H9 (cell line): ENCODE results near the gene FOXN4. TPM values are rescaled to one million over a fixed set of nuclear protein-coding genes. Genes with fewer than 3 reads are reported as not detected.

Source experiments
- DNase-seq: peaks from one replicate; pipeline ENCODE4 v3.0.0-alpha.2; 2017
- H2AFZ ChIP-seq: one replicate; pipeline ENCODE4 v1.6.1; 2013; ENCODE audit warnings: mild to moderate bottlenecking, low read length, control low read depth, moderate library complexity
- H2AK5ac ChIP-seq: 2 replicates; pipeline ENCODE4 v1.6.1; 2013; ENCODE audit warnings: low read length, control low read depth, mixed read lengths; ENCODE audit not compliant: insufficient read length
- H2BK120ac ChIP-seq: one replicate; pipeline ENCODE4 v1.6.1; 2013; ENCODE audit warnings: low read depth, mild to moderate bottlenecking, low read length, control low read depth, inconsistent platforms; ENCODE audit not compliant: poor library complexity, severe bottlenecking
- H2BK12ac ChIP-seq: 2 replicates; pipeline ENCODE4 v1.6.1; 2013; ENCODE audit warnings: low read length, control low read depth, mixed read lengths, low read depth; ENCODE audit not compliant: insufficient read length
- H2BK15ac ChIP-seq: 2 replicates; pipeline ENCODE4 v1.6.1; 2013; ENCODE audit warnings: low read depth, low read length, control low read depth
- H2BK20ac ChIP-seq: one replicate; pipeline ENCODE4 v1.6.1; 2013; ENCODE audit warnings: low read depth, mild to moderate bottlenecking, low read length, control low read depth, inconsistent platforms; ENCODE audit not compliant: poor library complexity, severe bottlenecking
- H2BK5ac ChIP-seq: 2 replicates; pipeline ENCODE4 v1.6.1; 2013; ENCODE audit warnings: low read length, control low read depth, mixed read lengths; ENCODE audit not compliant: insufficient read length
- H3K14ac ChIP-seq: 2 replicates; pipeline ENCODE4 v1.6.1; 2013; ENCODE audit warnings: low read length, control low read depth; ENCODE audit not compliant: insufficient read depth
- H3K18ac ChIP-seq: 2 replicates; pipeline ENCODE4 v1.6.1; 2013; ENCODE audit warnings: low read depth, mild to moderate bottlenecking, mixed read lengths, low read length, control low read depth; ENCODE audit not compliant: insufficient read length
- H3K23ac ChIP-seq: 2 replicates; pipeline ENCODE4 v1.6.1; 2013; ENCODE audit warnings: low read length, control low read depth, mixed read lengths, low read depth; ENCODE audit not compliant: insufficient read length
- H3K23me2 ChIP-seq: 2 replicates; pipeline ENCODE4 v1.6.1; 2013; ENCODE audit warnings: low read depth, mild to moderate bottlenecking, mixed read lengths, low read length, control low read depth; ENCODE audit not compliant: insufficient read length, poor library complexity, severe bottlenecking
- H3K27ac ChIP-seq: 2 replicates; pipeline ENCODE4 v1.5.1; 2013; ENCODE audit warnings: low read length, control low read depth, mixed read lengths, low read depth; ENCODE audit not compliant: insufficient read length
- H3K27me3 ChIP-seq: 2 replicates; pipeline ENCODE4 v1.6.1; 2013; ENCODE audit warnings: low read length, control low read depth, inconsistent platforms; ENCODE audit not compliant: insufficient read depth
- H3K4ac ChIP-seq: 2 replicates; pipeline ENCODE4 v1.6.1; 2013; ENCODE audit warnings: low read depth, mild to moderate bottlenecking, control low read depth, inconsistent platforms, low read length, moderate library complexity
- H3K4me1 ChIP-seq: 2 replicates; pipeline ENCODE4 v1.6.1; 2013; ENCODE audit warnings: low read length, control low read depth, inconsistent platforms; ENCODE audit not compliant: insufficient read depth
- H3K4me2 ChIP-seq: 2 replicates; pipeline ENCODE4 v1.6.1; 2013; ENCODE audit warnings: low read length, control low read depth, mixed read lengths; ENCODE audit not compliant: insufficient read length, insufficient read depth
- H3K56ac ChIP-seq: 2 replicates; pipeline ENCODE4 v1.6.1; 2013; ENCODE audit warnings: low read depth, mild to moderate bottlenecking, mixed read lengths, low read length, control low read depth; ENCODE audit not compliant: insufficient read length
- H3K79me1 ChIP-seq: 2 replicates; pipeline ENCODE4 v1.6.1; 2013; ENCODE audit warnings: low read depth, mild to moderate bottlenecking, moderate library complexity, low read length, control low read depth, inconsistent platforms; ENCODE audit not compliant: insufficient read depth, poor library complexity, severe bottlenecking
- H3K79me2 ChIP-seq: 2 replicates; pipeline ENCODE4 v1.6.1; 2013; ENCODE audit warnings: low read length, control low read depth, inconsistent platforms; ENCODE audit not compliant: insufficient read depth
- H3K9ac ChIP-seq: 2 replicates; pipeline ENCODE4 v1.6.1; 2013; ENCODE audit warnings: low read length, control low read depth, mixed read lengths; ENCODE audit not compliant: insufficient read length; ENCODE audit errors: extremely low read depth
- H3K9me3 ChIP-seq: one replicate; pipeline ENCODE4 v1.6.1; 2013; ENCODE audit warnings: low read depth, low read length, inconsistent platforms; ENCODE audit not compliant: control insufficient read depth
- H3T11ph ChIP-seq: one replicate; pipeline ENCODE4 v1.6.1; 2013; ENCODE audit warnings: mild to moderate bottlenecking, low read length, control low read depth, inconsistent platforms
- H4K20me1 ChIP-seq: one replicate; pipeline ENCODE4 v1.6.1; 2013; ENCODE audit not compliant: control insufficient read depth, insufficient read length, insufficient read depth
- H4K5ac ChIP-seq: 2 replicates; pipeline ENCODE4 v1.6.1; 2013; ENCODE audit warnings: low read depth, mild to moderate bottlenecking, mixed read lengths, low read length, control low read depth; ENCODE audit not compliant: insufficient read length
- H4K8ac ChIP-seq: replicated peaks from 2 replicates; pipeline ENCODE4 v1.6.1; 2013; ENCODE audit warnings: low read length, control low read depth, mixed read lengths, low read depth; ENCODE audit not compliant: insufficient read length
- H4K91ac ChIP-seq: 2 replicates; pipeline ENCODE4 v1.6.1; 2013; ENCODE audit warnings: low read depth, mild to moderate bottlenecking, moderate library complexity, mixed read lengths, low read length, control low read depth; ENCODE audit not compliant: insufficient read length
- H3K27ac Mint-ChIP-seq, 3 experiments: 2 replicates in 2 of 3; 3 replicates in 1 of 3; pipeline ENCODE4 v1.8.0; 2020 to 2021; ENCODE audit warnings: mixed read lengths in 3 of 3, mild to moderate bottlenecking in 1 of 3, moderate library complexity in 1 of 3
- H3K27me3 Mint-ChIP-seq: 2 replicates; pipeline ENCODE4 v1.8.0; 2021; ENCODE audit warnings: low read depth, mild to moderate bottlenecking, moderate library complexity, mixed read lengths
- H3K36me3 Mint-ChIP-seq, 3 experiments: 2 replicates in 2 of 3; 3 replicates in 1 of 3; pipeline ENCODE4 v1.8.0; 2020 to 2021; ENCODE audit warnings: low read depth in 3 of 3, mixed read lengths in 3 of 3; ENCODE audit not compliant: insufficient read depth in 1 of 3
- H3K4me1 Mint-ChIP-seq, 2 experiments: 2 replicates each; pipeline ENCODE4 v1.8.0; 2020; ENCODE audit warnings: mixed read lengths in 2 of 2
- H3K4me3 Mint-ChIP-seq, 2 experiments: 2 replicates in 1 of 2; 3 replicates in 1 of 2; pipeline ENCODE4 v1.8.0; 2020 to 2021; ENCODE audit warnings: mild to moderate bottlenecking in 2 of 2, mixed read lengths in 2 of 2, moderate library complexity in 1 of 2
- H3K9me3 Mint-ChIP-seq, 2 experiments: 2 replicates in 1 of 2; 3 replicates in 1 of 2; pipeline ENCODE4 v1.8.0; 2020; ENCODE audit warnings: mild to moderate bottlenecking in 2 of 2, mixed read lengths in 2 of 2, moderate library complexity in 1 of 2
- WGBS: extraction: QIAGEN DNeasy Blood & Tissue Kit; methylation state at CpG from one replicate; pipeline ENCODE4 v1.1.7; 2013; ENCODE audit warnings: missing lambda C conversion rate, low lambda C conversion rate, mixed read lengths; ENCODE audit not compliant: insufficient read length; ENCODE audit errors: extremely low coverage; 5-methylcytosine and 5-hydroxymethylcytosine counted together
- total RNA-seq: library from RNA; stranded (reverse); gene quantifications from 2 replicates; pipeline ENCODE4 v1.2.1, GENCODE V29; 2021
- TF ChIP-seq, protein P1 (sequence below): fragments of 200-600 bp; sonication (generic); conservative IDR thresholded peaks from 3 replicates; pipeline ENCODE4 v1.8.0; 2021; ENCODE audit warnings: antibody characterized with exemption, mild to moderate bottlenecking

Gene FOXN4
- total RNA-seq, 1 experiment from 2014 or later, result 0.39 TPM

DNA sequence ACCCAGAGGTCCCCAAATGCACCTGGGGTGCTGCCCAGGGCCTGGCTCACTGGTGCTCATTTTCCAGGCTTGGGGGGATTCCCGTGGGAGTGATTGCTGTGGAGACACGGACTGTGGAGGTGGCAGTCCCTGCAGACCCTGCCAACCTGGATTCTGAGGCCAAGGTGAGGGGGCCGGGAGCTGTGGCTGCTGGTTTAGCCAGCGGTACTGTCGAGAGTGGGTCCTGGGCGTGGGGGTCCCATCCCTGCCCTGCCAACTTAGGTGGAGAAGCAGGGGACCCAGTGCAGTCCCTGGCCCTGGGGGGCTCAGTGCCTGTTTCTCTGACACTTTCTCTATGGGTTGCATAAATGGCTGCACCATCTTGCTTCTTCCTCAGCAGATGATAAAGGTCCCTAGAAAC, 50.9 kb downstream of the FOXN4 start:
- no peak overlapping the region for H2BK12ac ChIP-seq
- no peak overlapping the region for H4K8ac ChIP-seq
- no peak overlapping the region for H3K27ac ChIP-seq
- no peak overlapping the region for H3K4me2 ChIP-seq
- H2BK20ac ChIP-seq, result no peak overlapping the region
- peaks cover 3 to 16% (median 15%) of the 10 kb centered on the region in 3 experiments; a peak in 6 of 7 replicates for H3K36me3 Mint-ChIP-seq
- no peak overlapping the region for H3K4ac ChIP-seq
- H3K14ac ChIP-seq, result no peak overlapping the region
- no peaks in the 10 kb centered on the region for H3K23me2 ChIP-seq
- no peak overlapping the region for H3K56ac ChIP-seq
- H4K20me1 ChIP-seq, result no peaks in the 10 kb centered on the region
- no peak overlapping the region for H3K9ac ChIP-seq
- H3K9me3 ChIP-seq, result no peaks in the 10 kb centered on the region
- TF ChIP-seq, protein P1, sequence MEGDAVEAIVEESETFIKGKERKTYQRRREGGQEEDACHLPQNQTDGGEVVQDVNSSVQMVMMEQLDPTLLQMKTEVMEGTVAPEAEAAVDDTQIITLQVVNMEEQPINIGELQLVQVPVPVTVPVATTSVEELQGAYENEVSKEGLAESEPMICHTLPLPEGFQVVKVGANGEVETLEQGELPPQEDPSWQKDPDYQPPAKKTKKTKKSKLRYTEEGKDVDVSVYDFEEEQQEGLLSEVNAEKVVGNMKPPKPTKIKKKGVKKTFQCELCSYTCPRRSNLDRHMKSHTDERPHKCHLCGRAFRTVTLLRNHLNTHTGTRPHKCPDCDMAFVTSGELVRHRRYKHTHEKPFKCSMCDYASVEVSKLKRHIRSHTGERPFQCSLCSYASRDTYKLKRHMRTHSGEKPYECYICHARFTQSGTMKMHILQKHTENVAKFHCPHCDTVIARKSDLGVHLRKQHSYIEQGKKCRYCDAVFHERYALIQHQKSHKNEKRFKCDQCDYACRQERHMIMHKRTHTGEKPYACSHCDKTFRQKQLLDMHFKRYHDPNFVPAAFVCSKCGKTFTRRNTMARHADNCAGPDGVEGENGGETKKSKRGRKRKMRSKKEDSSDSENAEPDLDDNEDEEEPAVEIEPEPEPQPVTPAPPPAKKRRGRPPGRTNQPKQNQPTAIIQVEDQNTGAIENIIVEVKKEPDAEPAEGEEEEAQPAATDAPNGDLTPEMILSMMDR, result no peak
- no peaks in the 10 kb centered on the region for H3K79me2 ChIP-seq
- no peak overlapping the region for H3K27ac Mint-ChIP-seq
- H3K23ac ChIP-seq, result no peak overlapping the region
- H3K9me3 Mint-ChIP-seq, result peaks cover 5 to 7% of the 10 kb centered on the region in 2 experiments; a peak in 3 of 5 replicates
- H2BK5ac ChIP-seq, result no peak overlapping the region
- H3T11ph ChIP-seq, result no peak overlapping the region
- H3K79me1 ChIP-seq, result no peaks in the 10 kb centered on the region
- no peak overlapping the region for H2AK5ac ChIP-seq
- no peak overlapping the region for H2BK120ac ChIP-seq
- no peak for DNase-seq
- H3K4me1 Mint-ChIP-seq, result peaks cover 7 to 8% of the 10 kb centered on the region in 2 experiments
- no peaks in the 10 kb centered on the region; the same call in 1 of the 2 replicates for H3K4me1 ChIP-seq
- no peak overlapping the region for H4K5ac ChIP-seq
- no peaks in the 10 kb centered on the region for H3K27me3 Mint-ChIP-seq
- no peaks in the 10 kb centered on the region for H3K27me3 ChIP-seq
- no peak overlapping the region for H3K4me3 Mint-ChIP-seq
- H4K91ac ChIP-seq, result no peak overlapping the region
- H2AFZ ChIP-seq, result no peak overlapping the region
- no CpG with 5 or more reads among the region's 6 CpGs for WGBS
- no peak overlapping the region for H2BK15ac ChIP-seq
- H3K18ac ChIP-seq, result no peak overlapping the region
